Neural progenitor cell (in vitro differentiated cells): ENCODE measurements around the gene CCDC47.

ENCODE experiments used
- CTCF ChIP-seq: fragments of 200-600 bp; sonication (generic); IDR thresholded peaks from 2 replicates; pipeline ENCODE4 v1.5.1; 2017; ENCODE audit warnings: antibody characterized with exemption, mild to moderate bottlenecking
- EZH2 ChIP-seq: fragments of 200-600 bp; sonication (generic); IDR thresholded peaks from 2 replicates; pipeline ENCODE4 v1.6.1; 2017; ENCODE audit warnings: antibody characterized with exemption, mild to moderate bottlenecking, moderate library complexity
- EZH2phosphoT487 ChIP-seq: fragments of 200-600 bp; sonication (generic); IDR thresholded peaks from 2 replicates; pipeline ENCODE4 v1.6.1; 2017; ENCODE audit warnings: antibody characterized with exemption

DNA sequence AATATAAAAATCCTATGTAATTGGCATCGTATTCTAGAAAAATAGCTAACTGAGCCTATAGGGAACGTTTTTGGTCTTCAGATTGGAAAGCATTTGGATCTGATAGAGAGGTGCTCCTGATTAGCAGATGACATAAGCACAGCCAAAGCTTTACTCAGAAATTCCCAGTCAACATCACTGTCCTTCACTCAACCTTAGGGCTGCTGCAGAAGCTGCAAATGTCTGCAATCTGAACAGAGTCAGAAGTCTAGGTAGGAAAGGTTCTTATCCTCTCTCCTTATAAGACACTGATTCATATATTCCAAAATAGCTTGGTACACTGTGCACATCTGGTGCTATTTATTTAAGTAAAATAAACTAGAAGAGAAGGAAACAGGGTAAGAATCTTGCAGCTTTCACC lies 51.0 kb downstream of the CCDC47 start:
- TF ChIP-seq CTCF (no peak), EZH2 (no peak), EZH2phosphoT487 (no peak)
